CD4-positive, alpha-beta T cell treated with Interleukin-6 at 100 ng/mL for 8 hours (primary cell): ENCODE measurements around the gene KCNB1.

ENCODE experiments used
- DNase-seq: peaks from one replicate; pipeline ENCODE4 v3.0.0-alpha.2; 2020; ENCODE audit warnings: mixed read lengths, low spot score

The KCNB1 gene

GRCh38 chr20:49349078-49349477, 133.4 kb downstream of the KCNB1 start:
- no peak for DNase-seq

GRCh38 chr20:49348563-49348962, 133.9 kb downstream of the KCNB1 start:
- DNase-seq = no peak

- DNase-seq = no peak
Observed at GRCh38 chr20:49347156-49347555, 135.3 kb downstream of the KCNB1 start.

GRCh38 chr20:49346682-49347081, 135.8 kb downstream of the KCNB1 start:
- no peak for DNase-seq

- no peak for DNase-seq
Observed at GRCh38 chr20:49345524-49345923, 136.9 kb downstream of the KCNB1 start.

- DNase-seq = no peak
Observed at GRCh38 chr20:49344975-49345374, 137.5 kb downstream of the KCNB1 start.

- DNase-seq = no peak
Observed at GRCh38 chr20:49344140-49344539, 138.3 kb downstream of the KCNB1 start.

GRCh38 chr20:49343246-49343645, 139.2 kb downstream of the KCNB1 start:
- no peak for DNase-seq

GRCh38 chr20:49340161-49340966, 142.1 kb downstream of the KCNB1 start:
- DNase-seq = no peak

- no peak for DNase-seq
Observed at GRCh38 chr20:49339123-49339522, 143.3 kb downstream of the KCNB1 start.

GRCh38 chr20:49338061-49338460, 144.4 kb downstream of the KCNB1 start:
- no peak for DNase-seq

- no peak for DNase-seq
Observed at GRCh38 chr20:49337357-49337756, 145.1 kb downstream of the KCNB1 start.

- DNase-seq = no peak
Observed at GRCh38 chr20:49336786-49337185, 145.7 kb downstream of the KCNB1 start.

- DNase-seq = no peak
Observed at GRCh38 chr20:49335476-49335875, 147.0 kb downstream of the KCNB1 start.

- DNase-seq = no peak
Observed at GRCh38 chr20:49330701-49331615, 151.5 kb downstream of the KCNB1 start.

GRCh38 chr20:49328790-49329189, 153.7 kb downstream of the KCNB1 start:
- DNase-seq = no peak

GRCh38 chr20:49326026-49326425, 156.4 kb downstream of the KCNB1 start:
- DNase-seq = no peak

GRCh38 chr20:49324306-49324705, 158.2 kb downstream of the KCNB1 start:
- no peak for DNase-seq

GRCh38 chr20:49323622-49324238, 158.7 kb downstream of the KCNB1 start:
- peak; percentile 49 for DNase-seq

- no peak for DNase-seq
Observed at GRCh38 chr20:49320460-49320859, 162.0 kb downstream of the KCNB1 start.

- no peak for DNase-seq
Observed at GRCh38 chr20:49319208-49319809, 163.2 kb downstream of the KCNB1 start.
